Karpas-422 (cell line): ENCODE data around the gene KRT39. TPM values are rescaled to one million over a fixed set of nuclear protein-coding genes. Genes with fewer than 3 reads are reported as not detected.
"Not testable (repeated sequence)": the region's sequence is repeated elsewhere in the genome, so short reads cannot be mapped to it uniquely, and the experiment has no call there.

Experiments used
- DNase-seq: peaks from one replicate; pipeline ENCODE4 v3.0.0-alpha.2; 2015
- H2AFZ ChIP-seq: fragments of 200-600 bp; sonication (generic); 2 replicates; pipeline ENCODE4 v1.6.1; 2014; ENCODE audit warnings: antibody characterized with exemption, low read length, mixed read lengths
- H3K27ac ChIP-seq: fragments of 200-600 bp; sonication (generic); 2 replicates; pipeline ENCODE4 v1.5.1; 2014; ENCODE audit warnings: mild to moderate bottlenecking, low read length, moderate library complexity
- H3K27me3 ChIP-seq: fragments of 200-600 bp; sonication (generic); 2 replicates; pipeline ENCODE4 v1.6.1; 2014; ENCODE audit warnings: low read length, mixed read lengths
- H3K36me3 ChIP-seq: fragments of 200-600 bp; sonication (generic); 2 replicates; pipeline ENCODE4 v1.6.1; 2014; ENCODE audit warnings: low read length, mixed read lengths; ENCODE audit not compliant: insufficient read depth
- H3K4me1 ChIP-seq: fragments of 200-600 bp; sonication (generic); 2 replicates; pipeline ENCODE4 v1.6.1; 2014; ENCODE audit warnings: mild to moderate bottlenecking, low read length, mixed read lengths
- H3K4me2 ChIP-seq: fragments of 200-600 bp; sonication (generic); 2 replicates; pipeline ENCODE4 v1.6.1; 2014; ENCODE audit warnings: low read length, low read depth, mild to moderate bottlenecking; ENCODE audit not compliant: poor library complexity, severe bottlenecking
- H3K4me3 ChIP-seq: fragments of 200-600 bp; sonication (generic); 2 replicates; pipeline ENCODE4 v1.5.1; 2014; ENCODE audit warnings: mild to moderate bottlenecking, antibody characterized with exemption, low read length, mixed read lengths
- H3K79me2 ChIP-seq: fragments of 200-600 bp; sonication (generic); 2 replicates; pipeline ENCODE4 v1.6.1; 2014; ENCODE audit warnings: mild to moderate bottlenecking, low read length, mixed read lengths
- H3K9ac ChIP-seq: fragments of 200-600 bp; sonication (generic); 2 replicates; pipeline ENCODE4 v1.6.0; 2014; ENCODE audit warnings: low read length
- H3K9me2 ChIP-seq: fragments of 200-600 bp; sonication (generic), shearing (Covaris generic); replicated peaks from 2 replicates; pipeline ENCODE4 v1.6.0; 2014; ENCODE audit warnings: mild to moderate bottlenecking, low read length, moderate library complexity; ENCODE audit not compliant: insufficient read depth
- H3K9me3 ChIP-seq: fragments of 300-700, 200-600 bp; sonication (generic); 2 replicates; pipeline ENCODE4 v1.6.1; 2014; ENCODE audit warnings: low read length, mixed read lengths
- H4K20me1 ChIP-seq: fragments of 200-600 bp; sonication (generic); 2 replicates; pipeline ENCODE4 v1.6.1; 2014; ENCODE audit warnings: mild to moderate bottlenecking, antibody characterized with exemption, low read length, low read depth; ENCODE audit not compliant: insufficient read depth
- total RNA-seq: library from RNA; depleted of rRNA; stranded (reverse); fragments of >200 nt; shearing (Covaris generic); gene quantifications from 2 replicates; pipeline ENCODE4 v1.2.3, GENCODE V29; 2014; ENCODE audit warnings: low replicate concordance

KRT39 gene
- total RNA-seq, 1 experiment from 2014 or later = not detected

GRCh38 chr17:40936437-40936971, 30.2 kb downstream of the KRT39 start:
- no peak for DNase-seq
- H3K4me1 ChIP-seq = no peaks in the 10 kb centered on the region
- H3K4me2 ChIP-seq = no peak overlapping the region
- no peak overlapping the region for H3K4me3 ChIP-seq
- H3K9ac ChIP-seq = no peak overlapping the region
- no peaks in the 10 kb centered on the region for H3K9me2 ChIP-seq
- H3K9me3 ChIP-seq = no peaks in the 10 kb centered on the region
- H3K36me3 ChIP-seq = no peaks in the 10 kb centered on the region
- no peak overlapping the region for H2AFZ ChIP-seq
- H3K79me2 ChIP-seq = no peaks in the 10 kb centered on the region
- no peaks in the 10 kb centered on the region for H4K20me1 ChIP-seq
- H3K27me3 ChIP-seq = no peaks in the 10 kb centered on the region
- H3K27ac ChIP-seq = no peak overlapping the region

DNA sequence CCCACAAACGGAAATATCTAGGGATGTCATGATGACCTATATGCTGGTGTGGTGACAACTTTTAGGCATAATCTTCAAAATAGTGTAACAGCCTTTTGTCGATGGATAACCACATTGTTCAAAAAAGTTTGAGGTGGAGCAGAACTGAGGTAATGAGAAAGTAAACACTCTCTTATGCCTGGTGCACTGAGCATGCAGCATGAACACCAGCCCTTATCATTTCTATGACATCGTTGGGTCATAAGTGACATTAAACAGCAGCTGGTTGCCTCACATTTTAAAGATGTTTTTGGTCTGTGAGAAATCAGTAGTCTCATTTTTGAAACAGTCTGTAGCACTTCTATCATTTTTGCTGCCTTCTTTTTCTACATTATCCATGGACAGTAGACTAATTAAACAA, 31.1 kb downstream of the KRT39 start:
- no peak overlapping the region for H3K9ac ChIP-seq
- no peaks in the 10 kb centered on the region for H3K36me3 ChIP-seq
- H2AFZ ChIP-seq = no peak overlapping the region
- H3K4me1 ChIP-seq = no peaks in the 10 kb centered on the region
- no peak overlapping the region for H3K4me3 ChIP-seq
- no peak overlapping the region for H3K27ac ChIP-seq
- no peaks in the 10 kb centered on the region for H3K79me2 ChIP-seq
- no peak overlapping the region for H3K4me2 ChIP-seq
- H3K9me2 ChIP-seq = no peaks in the 10 kb centered on the region
- H3K27me3 ChIP-seq = no peaks in the 10 kb centered on the region
- H3K9me3 ChIP-seq = no peaks in the 10 kb centered on the region
- no peaks in the 10 kb centered on the region for H4K20me1 ChIP-seq
- no peak for DNase-seq

GRCh38 chr17:40932608-40933007, 34.1 kb downstream of the KRT39 start:
- Histone ChIP-seq H2AFZ (no peak overlapping the region), H3K79me2 (no peaks in the 10 kb centered on the region), H3K9me3 (no peaks in the 10 kb centered on the region), H3K27me3 (no peaks in the 10 kb centered on the region), H3K9me2 (no peaks in the 10 kb centered on the region), H3K27ac (no peak overlapping the region), H3K9ac (no peak overlapping the region), H3K36me3 (no peaks in the 10 kb centered on the region), H3K4me2 (no peak overlapping the region), H3K4me3 (no peak overlapping the region), H3K4me1 (no peaks in the 10 kb centered on the region), H4K20me1 (no peaks in the 10 kb centered on the region)
- DNase-seq = no peak

DNA sequence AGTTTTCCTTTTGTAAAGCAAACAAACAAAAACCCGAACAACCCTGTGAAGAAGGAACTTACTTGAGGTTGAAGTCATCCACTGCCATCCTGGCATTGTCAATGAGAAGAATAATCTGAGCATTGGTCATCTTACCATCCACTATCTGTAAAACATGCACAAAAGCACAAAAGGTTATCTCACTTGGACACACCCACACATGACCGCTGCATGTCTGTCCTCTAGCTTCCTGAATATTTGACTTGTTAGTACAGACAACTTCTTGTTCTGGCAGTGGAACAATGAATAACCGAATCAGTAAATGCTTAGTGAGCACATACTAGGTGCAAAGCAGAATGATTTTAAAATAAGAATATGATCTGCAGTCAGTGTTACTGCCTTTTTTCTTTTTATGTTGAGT, 35.4 kb downstream of the KRT39 start:
- no peak overlapping the region for H3K4me3 ChIP-seq

GRCh38 chr17:40926341-40926740, 40.4 kb downstream of the KRT39 start:
- no peak overlapping the region for H3K4me3 ChIP-seq
- H3K9me2 ChIP-seq = no peaks in the 10 kb centered on the region
- H4K20me1 ChIP-seq = no peaks in the 10 kb centered on the region
- no peak overlapping the region for H3K27ac ChIP-seq
- H3K27me3 ChIP-seq = no peaks in the 10 kb centered on the region
- DNase-seq = no peak
- H3K79me2 ChIP-seq = no peaks in the 10 kb centered on the region
- no peak overlapping the region for H3K9ac ChIP-seq
- no peaks in the 10 kb centered on the region for H3K36me3 ChIP-seq
- H3K4me2 ChIP-seq = no peak overlapping the region
- no peak overlapping the region for H2AFZ ChIP-seq
- H3K9me3 ChIP-seq = no peaks in the 10 kb centered on the region
- H3K4me1 ChIP-seq = no peaks in the 10 kb centered on the region

More for the DNA sequence above, 35.4 kb downstream of the KRT39 start:
- Histone ChIP-seq H3K27me3 (no peaks in the 10 kb centered on the region), H3K9me2 (no peaks in the 10 kb centered on the region), H3K27ac (no peak overlapping the region), H4K20me1 (no peaks in the 10 kb centered on the region), H3K36me3 (no peaks in the 10 kb centered on the region), H3K9ac (no peak overlapping the region), H3K4me2 (no peak overlapping the region), H3K4me1 (no peaks in the 10 kb centered on the region), H2AFZ (no peak overlapping the region), H3K9me3 (no peaks in the 10 kb centered on the region), H3K79me2 (no peaks in the 10 kb centered on the region)
- no peak for DNase-seq

DNA sequence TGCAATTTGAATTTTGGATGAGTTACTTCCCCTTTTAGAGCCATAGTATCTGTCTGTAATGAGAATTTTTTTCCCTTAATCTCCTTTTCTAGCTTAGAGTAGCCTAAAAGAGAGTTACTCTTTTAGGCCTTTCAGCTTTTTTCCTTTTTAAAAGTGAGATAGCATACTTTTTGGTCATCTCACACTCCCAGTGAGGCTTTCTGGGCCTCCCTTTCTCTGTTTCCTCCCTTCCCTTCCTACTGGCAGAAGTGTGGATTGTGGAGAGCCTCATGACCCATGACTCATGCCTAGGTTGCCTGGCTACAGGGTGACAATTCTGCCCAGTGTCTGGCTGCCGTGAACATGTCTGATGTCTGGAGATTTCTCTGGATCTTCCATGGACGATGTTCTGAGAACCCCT, 44.5 kb downstream of the KRT39 start:
- Histone ChIP-seq H3K27me3 (no peaks in the 10 kb centered on the region), H3K4me2 (no peak overlapping the region), H2AFZ (no peak overlapping the region), H3K79me2 (no peaks in the 10 kb centered on the region), H3K9me2 (no peaks in the 10 kb centered on the region), H3K9ac (no peak overlapping the region), H3K36me3 (no peaks in the 10 kb centered on the region), H4K20me1 (no peaks in the 10 kb centered on the region), H3K4me3 (no peak overlapping the region), H3K9me3 (no peaks in the 10 kb centered on the region), H3K4me1 (no peaks in the 10 kb centered on the region), H3K27ac (no peak overlapping the region)
- DNase-seq = no peak

- Histone ChIP-seq H3K27me3 (no peaks in the 10 kb centered on the region), H3K4me3 (no peak overlapping the region), H4K20me1 (no peaks in the 10 kb centered on the region), H3K27ac (no peak overlapping the region), H3K36me3 (no peaks in the 10 kb centered on the region), H3K79me2 (no peaks in the 10 kb centered on the region), H3K4me2 (no peak overlapping the region), H3K4me1 (no peaks in the 10 kb centered on the region), H3K9ac (no peak overlapping the region), H3K9me3 (no peaks in the 10 kb centered on the region), H3K9me2 (no peaks in the 10 kb centered on the region), H2AFZ (no peak overlapping the region)
- no peak for DNase-seq
Measured at GRCh38 chr17:40921026-40921425, 45.7 kb downstream of the KRT39 start.

DNA sequence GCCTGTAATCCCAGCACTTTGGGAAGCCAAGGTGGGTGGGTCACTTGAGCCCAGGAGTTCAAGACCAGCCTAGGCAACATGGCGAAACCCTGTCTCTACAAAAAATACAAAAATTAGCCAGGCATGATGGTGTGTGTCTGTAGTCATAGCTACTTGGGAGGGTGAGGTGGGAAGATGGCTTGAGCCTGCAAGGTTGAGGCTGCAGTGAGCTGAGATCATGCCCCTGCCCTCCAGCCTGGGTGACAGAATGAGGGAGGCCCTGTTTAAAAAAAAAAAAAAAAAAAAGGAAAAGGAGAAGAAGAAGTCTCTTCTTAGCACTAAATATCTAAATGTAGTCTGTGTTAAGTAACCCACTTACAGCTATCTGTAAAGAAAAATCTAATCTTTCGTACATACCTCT, 49.6 kb downstream of the KRT39 start:
- H4K20me1 ChIP-seq, H3K36me3 ChIP-seq, H3K79me2 ChIP-seq, DNase-seq, H3K9me3 ChIP-seq, H3K4me1 ChIP-seq, H3K4me3 ChIP-seq, H3K9ac ChIP-seq, H3K9me2 ChIP-seq, H2AFZ ChIP-seq, H3K27me3 ChIP-seq, H3K27ac ChIP-seq, H3K4me2 ChIP-seq: not testable (repeated sequence)

DNA sequence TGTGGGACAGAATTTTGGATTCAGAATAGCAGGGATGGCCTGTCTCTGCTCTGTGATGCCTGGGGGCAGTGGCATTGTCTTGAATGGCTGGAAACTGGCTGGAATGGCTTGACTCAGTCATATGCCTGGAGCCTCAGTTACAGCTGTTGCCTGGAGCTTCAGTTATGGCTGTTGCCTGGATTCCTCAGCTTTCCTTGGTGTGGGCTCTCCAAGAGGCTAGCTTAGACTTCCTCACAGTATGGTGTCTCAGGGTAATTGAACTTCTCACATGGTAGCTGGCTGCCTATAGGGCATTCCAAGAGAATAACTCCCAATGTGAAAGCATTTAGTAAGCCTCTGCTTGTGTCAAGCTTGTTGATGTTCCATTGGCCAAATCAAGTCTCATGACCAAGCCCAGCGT, 50.4 kb downstream of the KRT39 start:
- H3K9ac ChIP-seq = no peak overlapping the region
- no peaks in the 10 kb centered on the region for H3K27me3 ChIP-seq
- no peaks in the 10 kb centered on the region for H3K9me3 ChIP-seq
- no peaks in the 10 kb centered on the region for H3K36me3 ChIP-seq
- H3K4me3 ChIP-seq = no peak overlapping the region
- H3K27ac ChIP-seq = no peak overlapping the region
- H3K4me1 ChIP-seq = no peaks in the 10 kb centered on the region
- H3K79me2 ChIP-seq = no peaks in the 10 kb centered on the region
- no peak overlapping the region for H3K4me2 ChIP-seq
- no peak overlapping the region for H2AFZ ChIP-seq
- no peaks in the 10 kb centered on the region for H4K20me1 ChIP-seq
- no peaks in the 10 kb centered on the region for H3K9me2 ChIP-seq
- no peak for DNase-seq
